ENCODE measurements around the gene PHF12.

Gene PHF12

DNA sequence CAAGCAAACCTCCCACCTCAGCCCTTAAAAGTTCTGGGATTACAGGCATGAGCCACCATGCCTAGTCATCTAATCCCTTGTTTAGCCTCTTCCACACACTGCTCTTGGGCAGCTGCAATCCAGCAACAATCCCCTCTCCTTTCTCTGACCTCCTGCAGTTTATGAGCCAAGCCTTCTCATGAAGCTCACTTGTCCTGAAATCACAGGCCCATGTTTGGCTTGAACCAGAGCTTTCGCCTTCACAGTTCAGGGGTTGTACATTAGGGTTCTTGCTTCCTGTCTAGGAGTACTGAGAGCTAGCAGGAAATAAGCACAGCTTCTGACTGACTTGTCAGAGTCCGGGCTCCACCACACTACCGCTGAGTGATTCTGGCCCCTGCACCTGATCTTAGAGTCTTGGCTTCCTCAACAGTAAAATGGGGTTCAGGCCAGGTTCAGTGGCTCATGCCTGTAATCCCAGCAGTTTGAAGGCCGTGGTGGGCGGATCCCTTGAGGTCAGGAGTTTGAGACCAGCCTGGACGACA is 80.2 kb downstream of the PHF12 start:
- TF ChIP-seq GATA2 (IDR thresholded peaks at IDR 0.05; ENCODE audit: low read depth, low read length): no peak
- no peak for TF ChIP-seq GATA3 (IDR thresholded peaks at IDR 0.05; ENCODE audit: low read depth, low read length)

DNA sequence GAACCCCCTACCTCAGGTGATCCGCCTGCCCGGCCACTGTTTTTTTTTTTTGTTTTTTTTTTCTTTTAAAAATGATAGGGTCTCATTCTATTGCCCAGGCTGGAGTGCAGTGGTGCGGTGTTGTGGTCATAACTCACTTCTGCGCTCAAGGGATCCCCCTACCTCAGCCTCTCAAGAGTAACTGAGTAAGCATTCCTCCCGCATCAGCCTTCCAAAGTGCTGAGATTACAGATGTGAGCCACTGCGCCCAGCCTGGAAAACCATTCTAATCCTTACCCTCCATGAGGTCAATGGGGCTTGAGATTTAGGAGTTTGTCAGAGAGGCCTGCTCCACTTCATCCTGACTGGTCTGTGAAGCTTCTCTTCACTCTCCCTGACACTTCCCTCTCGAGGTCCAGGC is 84.0 kb downstream of the PHF12 start:
- TF ChIP-seq GATA2 (IDR thresholded peaks at IDR 0.05; ENCODE audit: low read depth, low read length): no peak

DNA sequence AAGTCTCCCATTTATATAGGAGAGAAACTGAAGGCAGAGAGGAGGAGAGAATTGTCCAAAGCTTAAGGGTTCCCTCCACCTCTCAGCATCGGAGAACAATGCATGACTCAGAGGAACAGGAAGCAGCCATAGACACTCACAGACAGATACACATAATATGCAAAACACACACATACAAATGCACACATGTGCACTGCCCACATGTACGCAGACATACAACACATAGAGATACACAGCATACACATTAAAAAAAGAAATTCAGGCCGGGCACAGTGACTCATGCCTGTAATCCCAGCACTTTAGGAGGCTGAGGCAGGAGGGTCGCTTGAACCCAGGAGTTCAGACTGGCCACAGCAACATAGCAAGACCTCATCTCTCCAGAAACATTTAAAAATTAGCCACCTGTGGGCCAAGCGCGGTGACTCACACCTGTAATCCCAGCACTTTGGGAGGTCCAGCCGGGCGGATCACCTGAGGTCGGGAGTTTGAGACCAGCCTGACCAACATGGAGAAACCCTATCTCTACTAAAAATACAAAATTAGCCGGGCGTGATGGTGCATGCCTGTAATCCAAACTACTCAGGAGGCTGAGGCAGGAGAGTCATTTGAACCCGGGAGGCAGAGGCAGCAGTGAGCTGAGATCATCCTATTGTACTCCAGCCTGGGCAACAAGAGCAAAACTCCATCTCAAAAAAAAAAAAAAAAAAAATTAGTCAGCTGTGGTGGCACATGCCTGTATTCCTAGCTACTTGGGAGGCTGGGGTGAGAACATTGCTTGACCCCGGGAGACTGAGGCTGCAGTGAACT is 85.2 kb downstream of the PHF12 start:
- TF ChIP-seq GATA3 (IDR thresholded peaks at IDR 0.05; ENCODE audit: low read depth, low read length) (no peak), GATA2 (IDR thresholded peaks at IDR 0.05; ENCODE audit: low read depth, low read length) (no peak)

DNA sequence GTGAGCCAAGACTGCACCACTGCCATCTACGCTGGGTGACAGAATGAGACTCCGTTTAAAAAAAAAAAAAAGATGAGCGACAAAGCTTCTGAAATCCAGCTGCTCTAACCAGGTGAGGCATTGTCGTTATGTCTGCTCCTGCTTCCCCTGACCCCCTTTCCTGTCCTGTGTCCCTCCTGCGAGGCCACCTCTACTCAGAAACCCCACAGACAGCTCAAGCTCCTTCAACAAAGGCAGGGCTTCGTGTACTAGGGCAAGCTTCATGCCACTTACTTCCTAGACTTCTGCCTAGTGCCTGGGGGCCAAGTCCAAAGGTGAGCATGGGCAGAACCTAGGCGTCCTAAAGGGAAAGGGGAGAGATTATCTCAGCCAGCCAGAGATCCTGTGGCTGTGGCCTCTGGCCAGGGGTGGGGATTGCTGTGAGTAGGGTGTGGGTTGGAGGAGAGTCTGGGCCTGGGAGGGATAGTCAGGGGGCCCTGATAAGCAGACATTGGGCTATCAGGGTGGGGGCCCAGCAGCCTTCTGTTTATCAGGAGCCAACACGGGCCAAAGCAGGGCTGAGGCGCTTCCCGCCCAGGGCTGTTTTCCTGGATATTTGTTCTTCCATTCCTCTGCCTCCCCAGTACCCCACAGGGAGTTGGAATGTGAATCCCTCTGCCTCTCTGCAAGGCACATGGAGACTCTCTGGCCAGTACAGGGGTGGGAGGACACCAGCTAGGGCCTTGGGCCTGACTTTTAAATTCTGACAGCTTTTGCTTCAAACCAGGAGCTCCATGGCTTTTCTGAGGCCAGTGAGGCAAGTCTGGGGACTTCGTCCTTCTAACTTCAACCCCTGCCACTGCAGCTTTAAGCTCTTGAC is 86.1 kb downstream of the PHF12 start:
- TF ChIP-seq GATA2 (IDR thresholded peaks at IDR 0.05; ENCODE audit: low read depth, low read length): no peak
- TF ChIP-seq GATA3 (IDR thresholded peaks at IDR 0.05; ENCODE audit: low read depth, low read length): no peak

DNA sequence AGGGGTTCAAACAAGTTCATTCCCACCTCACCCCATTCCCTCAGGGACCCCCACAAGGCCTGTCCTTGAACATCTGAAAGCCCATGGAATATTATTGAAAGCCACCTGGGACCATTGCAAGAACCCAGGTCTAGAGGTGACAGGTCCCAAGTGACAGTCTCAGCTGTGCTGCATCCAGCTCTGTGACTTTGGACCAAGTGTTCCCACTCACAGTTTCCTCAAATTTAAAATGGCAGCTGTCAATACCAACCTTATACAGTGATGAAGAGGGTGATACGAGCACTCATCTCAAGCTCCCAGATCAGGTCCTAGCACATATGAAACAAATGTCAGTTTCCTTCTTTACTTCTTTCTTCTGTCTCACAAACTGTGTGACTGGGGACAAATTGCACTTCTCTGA is 87.4 kb downstream of the PHF12 start:
- TF ChIP-seq GATA2 (IDR thresholded peaks at IDR 0.05; ENCODE audit: low read depth, low read length) (no peak), GATA3 (IDR thresholded peaks at IDR 0.05; ENCODE audit: low read depth, low read length) (no peak)

DNA sequence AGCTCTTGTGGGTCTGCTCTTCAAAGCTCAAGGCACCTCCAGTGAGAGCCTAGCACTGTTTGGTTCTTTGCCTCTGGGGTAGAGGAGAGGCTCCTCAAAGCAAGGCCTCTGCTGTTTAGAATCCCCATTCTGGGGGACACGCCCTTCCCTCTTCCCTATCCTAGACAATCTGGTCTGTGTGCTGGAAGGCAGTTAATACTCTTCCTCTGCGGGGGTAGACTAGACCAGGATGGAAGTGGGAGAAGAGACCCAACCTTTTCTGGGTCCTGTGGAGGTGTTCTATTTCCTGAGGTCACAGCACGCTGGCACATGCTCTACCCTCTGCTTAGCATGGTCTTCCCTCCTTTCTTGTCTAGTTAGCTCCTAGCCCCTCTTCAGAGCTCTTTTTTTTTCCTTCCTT is 88.8 kb downstream of the PHF12 start:
- no peak for TF ChIP-seq GATA3 (IDR thresholded peaks at IDR 0.05; ENCODE audit: low read depth, low read length)
- TF ChIP-seq GATA2 (IDR thresholded peaks at IDR 0.05; ENCODE audit: low read depth, low read length): no peak

DNA sequence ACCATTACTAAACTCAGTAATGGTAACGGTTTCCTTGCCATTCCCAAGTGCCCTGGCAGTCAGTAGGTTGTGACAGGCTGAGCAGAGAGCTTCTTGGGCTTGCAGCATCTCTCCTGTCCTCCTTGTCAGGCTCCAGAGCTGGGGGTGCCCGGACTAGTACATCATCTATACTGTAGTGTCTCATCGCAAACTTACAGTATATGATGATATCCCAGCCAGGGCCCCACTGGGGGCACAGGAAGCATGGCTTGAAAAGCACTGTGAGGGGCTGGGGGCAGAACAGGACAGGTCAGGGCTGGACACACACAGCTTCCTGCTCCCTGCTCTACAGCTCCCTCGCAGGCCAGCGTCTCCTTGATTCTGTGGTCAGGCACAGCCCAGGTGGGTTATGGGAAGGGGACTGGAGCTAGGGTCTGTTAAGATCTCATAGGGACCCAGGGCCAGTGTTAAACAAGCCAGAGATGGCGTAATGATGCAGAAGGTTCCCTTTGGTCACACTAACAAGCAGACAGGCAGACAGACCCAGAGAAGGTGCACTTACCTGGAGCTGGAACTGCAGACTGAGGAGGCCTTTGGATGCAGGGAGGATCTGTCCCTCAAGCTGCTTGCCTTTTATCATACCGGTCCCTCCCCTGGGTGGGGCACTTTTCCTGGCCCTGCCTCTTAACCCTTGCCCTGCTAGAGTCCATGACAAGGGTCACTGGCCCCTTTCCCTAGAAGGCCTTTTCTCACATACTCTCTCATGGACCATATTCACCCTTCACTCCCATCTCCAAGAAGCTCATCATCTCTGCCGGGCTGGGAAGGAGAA is 89.7 kb downstream of the PHF12 start:
- TF ChIP-seq GATA2 (IDR thresholded peaks at IDR 0.05; ENCODE audit: low read depth, low read length) (no peak), GATA3 (IDR thresholded peaks at IDR 0.05; ENCODE audit: low read depth, low read length) (no peak)

DNA sequence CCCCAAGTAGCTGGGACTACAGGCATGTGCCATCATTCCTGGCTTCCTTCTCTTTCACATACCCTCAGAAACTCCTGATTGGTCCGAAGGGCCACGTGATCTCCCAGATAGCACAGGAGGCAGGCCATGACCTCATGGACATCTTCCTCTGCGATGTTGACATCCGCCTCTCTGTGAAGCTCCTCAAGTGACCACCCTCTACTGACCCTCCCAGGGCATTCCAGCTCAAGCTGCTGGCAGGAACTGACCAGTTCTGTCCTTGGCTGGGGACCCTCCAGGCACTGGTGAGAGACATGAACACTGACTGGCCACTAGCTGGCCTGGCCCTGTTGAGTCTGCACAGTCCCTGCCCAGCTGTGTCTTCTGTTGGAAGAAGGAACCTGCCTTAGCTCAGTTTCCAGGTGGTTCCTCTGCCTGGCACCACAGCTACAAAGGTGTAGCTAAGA is 90.9 kb downstream of the PHF12 start:
- TF ChIP-seq GATA2 (IDR thresholded peaks at IDR 0.05; ENCODE audit: low read depth, low read length): no peak
- TF ChIP-seq GATA3 (IDR thresholded peaks at IDR 0.05; ENCODE audit: low read depth, low read length): no peak

DNA sequence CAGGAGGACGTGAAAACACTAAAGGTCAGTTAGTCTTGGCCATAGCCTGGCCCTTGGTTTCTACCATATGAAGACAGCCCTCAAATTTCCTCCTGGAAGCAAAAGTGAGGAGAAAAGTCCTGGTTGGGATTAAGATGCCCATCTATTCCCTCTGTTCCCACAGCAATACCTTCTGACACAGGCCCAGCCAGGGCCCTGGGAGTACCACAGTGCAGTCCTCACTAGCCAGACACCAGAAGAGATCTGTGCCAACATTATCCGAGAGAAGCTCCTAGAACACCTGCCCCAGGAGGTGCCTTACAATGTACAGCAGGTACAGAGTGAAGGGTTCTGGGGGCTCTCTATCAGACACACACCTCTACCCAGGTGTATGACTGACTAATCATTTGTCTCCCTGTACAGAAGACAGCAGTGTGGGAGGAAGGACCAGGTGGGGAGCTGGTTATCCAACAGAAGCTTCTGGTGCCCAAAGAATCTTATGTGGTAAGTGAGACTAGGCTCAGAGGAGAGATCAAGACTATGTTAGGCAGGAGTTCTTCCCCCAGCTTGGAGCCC is 92.4 kb downstream of the PHF12 start:
- TF ChIP-seq GATA2 (IDR thresholded peaks at IDR 0.05; ENCODE audit: low read depth, low read length): no peak
- TF ChIP-seq GATA3 (IDR thresholded peaks at IDR 0.05; ENCODE audit: low read depth, low read length): no peak

DNA sequence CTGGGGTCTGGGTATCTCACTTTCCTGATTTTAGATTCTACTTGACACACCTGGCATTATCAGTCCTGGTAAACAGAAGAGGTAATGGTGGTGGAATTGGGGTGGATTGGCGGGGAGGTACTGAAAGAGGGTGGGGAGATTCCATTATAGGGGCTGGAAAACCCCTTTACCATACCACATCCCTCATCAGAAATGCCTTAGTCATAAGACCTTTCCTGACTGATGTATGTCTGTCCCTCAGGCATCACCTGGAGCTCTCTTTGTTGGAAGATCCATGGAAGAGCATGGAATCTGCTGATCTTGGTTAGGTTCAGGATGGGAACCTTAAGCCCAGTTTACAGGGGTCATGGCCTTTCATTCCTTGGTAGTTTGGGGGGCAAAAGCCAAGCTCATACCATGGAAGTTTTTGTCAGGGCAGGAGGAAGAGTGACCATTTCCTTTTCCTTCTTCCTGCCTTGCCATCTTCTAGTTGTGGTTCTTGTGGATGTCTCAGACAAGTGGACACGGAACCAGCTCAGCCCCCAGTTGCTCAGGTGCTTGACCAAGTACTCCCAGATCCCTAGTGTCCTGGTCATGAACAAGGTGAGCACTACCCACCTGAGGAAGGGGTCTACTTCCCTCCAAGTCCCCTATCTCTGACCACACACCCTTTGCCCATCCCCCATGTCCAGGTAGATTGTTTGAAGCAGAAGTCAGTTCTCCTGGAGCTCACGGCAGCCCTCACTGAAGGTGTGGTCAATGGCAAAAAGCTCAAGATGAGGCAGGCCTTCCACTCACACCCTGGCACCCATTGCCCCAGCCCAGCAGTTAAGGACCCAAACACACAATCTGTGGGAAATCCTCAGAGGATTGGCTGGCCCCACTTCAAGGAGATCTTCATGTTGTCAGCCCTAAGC is 93.2 kb downstream of the PHF12 start:
- TF ChIP-seq GATA3 (IDR thresholded peaks at IDR 0.05; ENCODE audit: low read depth, low read length) (no peak), GATA2 (IDR thresholded peaks at IDR 0.05; ENCODE audit: low read depth, low read length) (no peak)

DNA sequence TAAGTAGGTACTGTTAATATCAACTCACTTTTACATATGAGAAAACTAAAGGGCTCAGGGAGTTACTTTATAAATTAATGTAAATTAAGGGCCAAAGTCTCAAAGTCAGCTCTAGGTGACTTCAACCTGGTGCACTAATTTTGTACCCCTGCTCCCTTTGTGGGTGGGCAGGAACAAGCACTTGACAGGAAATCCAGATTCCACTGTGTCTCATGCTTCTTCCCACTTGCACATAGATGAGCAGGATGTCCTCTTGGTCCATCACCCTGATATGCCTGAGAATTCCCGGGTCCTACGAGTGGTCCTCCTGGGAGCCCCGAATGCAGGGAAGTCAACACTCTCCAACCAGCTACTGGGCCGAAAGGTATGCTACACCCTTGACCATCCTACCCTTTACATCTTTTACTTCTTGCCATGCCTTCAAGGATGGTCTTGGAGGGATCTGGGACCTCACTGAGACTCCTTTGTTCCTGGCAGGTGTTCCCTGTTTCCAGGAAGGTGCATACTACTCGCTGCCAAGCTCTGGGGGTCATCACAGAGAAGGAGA is 95.2 kb downstream of the PHF12 start:
- TF ChIP-seq GATA3 (IDR thresholded peaks at IDR 0.05; ENCODE audit: low read depth, low read length) (no peak), GATA2 (IDR thresholded peaks at IDR 0.05; ENCODE audit: low read depth, low read length) (no peak)

DNA sequence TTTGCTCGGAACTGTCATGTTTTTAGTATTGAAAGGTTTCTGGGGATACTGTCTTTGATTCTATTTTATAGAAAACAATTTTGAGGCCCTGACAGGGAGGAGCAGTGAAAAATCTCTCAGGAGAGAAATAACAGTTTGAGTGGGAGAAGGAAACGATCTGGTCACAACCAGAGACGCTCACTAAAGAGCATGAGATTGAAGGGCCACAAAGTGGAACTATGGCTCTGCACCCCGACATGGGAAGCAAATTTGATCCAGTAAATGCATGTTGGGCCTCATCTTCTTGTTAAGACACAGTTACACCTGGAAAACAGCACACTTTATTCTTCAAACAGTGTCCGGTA is 96.0 kb downstream of the PHF12 start:
- no peak for TF ChIP-seq GATA3 (IDR thresholded peaks at IDR 0.05; ENCODE audit: low read depth, low read length)
- no peak for TF ChIP-seq GATA2 (IDR thresholded peaks at IDR 0.05; ENCODE audit: low read depth, low read length)

All from SH-SY5Y (cell line).